ENCODE measurements around the gene LDLRAD4. TPM values are rescaled to one million over a fixed set of nuclear protein-coding genes. Genes with fewer than 3 reads are reported as not detected.

LDLRAD4 gene
- total RNA-seq, 4 donors from 2014 or later = 2.7 to 22.5 (median 10.8) TPM

DNA sequence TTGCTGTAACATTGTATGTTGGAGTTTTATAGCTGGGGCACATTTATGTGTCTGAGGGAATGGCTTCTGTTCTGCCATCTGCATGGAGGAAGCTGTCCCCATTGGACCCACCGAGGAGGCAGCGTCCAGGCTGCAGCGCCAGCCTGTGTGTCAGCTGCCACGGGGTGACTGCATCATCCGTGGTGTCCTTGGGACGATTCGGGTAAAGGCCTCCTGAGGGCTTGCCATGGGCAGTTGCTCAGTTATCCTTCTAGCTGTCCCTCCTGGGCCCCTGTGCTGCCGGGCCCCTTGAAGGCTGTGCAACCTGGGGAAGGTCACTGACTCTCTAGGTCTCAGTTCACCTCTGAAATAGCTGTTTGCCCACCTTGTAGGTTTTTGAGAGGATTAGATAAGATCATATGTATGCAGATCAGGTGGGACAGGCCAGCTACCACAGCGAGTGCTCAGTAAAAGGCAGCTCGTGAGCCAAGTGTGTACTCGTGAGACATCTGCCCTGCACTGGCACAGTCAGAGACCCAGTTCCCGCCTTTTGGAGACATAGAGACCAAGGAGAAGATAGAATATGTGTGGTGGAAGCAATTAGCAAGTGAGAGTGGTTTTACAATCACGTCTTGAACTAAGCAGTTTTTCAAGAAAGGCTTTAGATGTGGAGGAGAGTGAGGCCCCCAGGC is 10.6 kb downstream of the LDLRAD4 start:
- H3K4me3 ChIP-seq (ENCODE audit: low read depth, poor library complexity, severe bottlenecking) = no peak overlapping the region
- WGBS, 2 donors = 73 to 82% methylated on average over 12 to 13 of the region's 13 CpGs
- peak in 1 of 2 donors; percentile 62 for DNase-seq (ENCODE audit: low spot score in 2 of 2)
- intact Hi-C loops (cut with DNase I; ENCODE audit: low total_unique reads) = no loop called here
- TF ChIP-seq POLR2A (IDR thresholded peaks at IDR 0.05) = no peak
- TF ChIP-seq, protein P1, sequence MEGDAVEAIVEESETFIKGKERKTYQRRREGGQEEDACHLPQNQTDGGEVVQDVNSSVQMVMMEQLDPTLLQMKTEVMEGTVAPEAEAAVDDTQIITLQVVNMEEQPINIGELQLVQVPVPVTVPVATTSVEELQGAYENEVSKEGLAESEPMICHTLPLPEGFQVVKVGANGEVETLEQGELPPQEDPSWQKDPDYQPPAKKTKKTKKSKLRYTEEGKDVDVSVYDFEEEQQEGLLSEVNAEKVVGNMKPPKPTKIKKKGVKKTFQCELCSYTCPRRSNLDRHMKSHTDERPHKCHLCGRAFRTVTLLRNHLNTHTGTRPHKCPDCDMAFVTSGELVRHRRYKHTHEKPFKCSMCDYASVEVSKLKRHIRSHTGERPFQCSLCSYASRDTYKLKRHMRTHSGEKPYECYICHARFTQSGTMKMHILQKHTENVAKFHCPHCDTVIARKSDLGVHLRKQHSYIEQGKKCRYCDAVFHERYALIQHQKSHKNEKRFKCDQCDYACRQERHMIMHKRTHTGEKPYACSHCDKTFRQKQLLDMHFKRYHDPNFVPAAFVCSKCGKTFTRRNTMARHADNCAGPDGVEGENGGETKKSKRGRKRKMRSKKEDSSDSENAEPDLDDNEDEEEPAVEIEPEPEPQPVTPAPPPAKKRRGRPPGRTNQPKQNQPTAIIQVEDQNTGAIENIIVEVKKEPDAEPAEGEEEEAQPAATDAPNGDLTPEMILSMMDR (IDR thresholded peaks at IDR 0.05) = no peak

DNA sequence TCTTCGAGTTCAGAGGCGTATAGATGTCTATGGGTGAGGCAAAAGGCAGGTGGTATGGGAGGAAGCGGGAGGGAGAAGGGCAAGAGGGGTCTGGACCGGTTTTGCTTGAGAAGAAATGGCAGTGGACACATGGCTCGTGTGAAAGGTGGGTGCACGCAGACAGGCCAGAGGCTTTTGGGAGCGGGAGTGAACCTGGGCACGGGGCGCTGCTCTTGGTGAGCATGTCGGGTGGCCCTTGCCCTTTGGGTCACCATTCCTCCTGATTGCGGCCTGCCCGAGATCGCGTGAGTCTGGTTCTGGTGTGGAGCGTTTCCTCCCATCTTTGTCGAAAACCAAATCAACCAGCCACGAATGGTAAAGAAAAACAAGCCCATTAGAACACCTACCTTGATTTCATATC is 12.6 kb downstream of the LDLRAD4 start:
- no peak overlapping the region for H3K4me3 ChIP-seq (ENCODE audit: low read depth, poor library complexity, severe bottlenecking)
- peak in 1 of 2 donors; percentile 68 for DNase-seq (ENCODE audit: low spot score in 2 of 2)
- TF ChIP-seq POLR2A (IDR thresholded peaks at IDR 0.05) = no peak
- TF ChIP-seq, protein P1 (IDR thresholded peaks at IDR 0.05) = no peak
- WGBS, 2 donors = 92 to 95% methylated on average over 17 of the region's 17 CpGs
- intact Hi-C loops (cut with DNase I; ENCODE audit: low total_unique reads) = no loop called here

DNA sequence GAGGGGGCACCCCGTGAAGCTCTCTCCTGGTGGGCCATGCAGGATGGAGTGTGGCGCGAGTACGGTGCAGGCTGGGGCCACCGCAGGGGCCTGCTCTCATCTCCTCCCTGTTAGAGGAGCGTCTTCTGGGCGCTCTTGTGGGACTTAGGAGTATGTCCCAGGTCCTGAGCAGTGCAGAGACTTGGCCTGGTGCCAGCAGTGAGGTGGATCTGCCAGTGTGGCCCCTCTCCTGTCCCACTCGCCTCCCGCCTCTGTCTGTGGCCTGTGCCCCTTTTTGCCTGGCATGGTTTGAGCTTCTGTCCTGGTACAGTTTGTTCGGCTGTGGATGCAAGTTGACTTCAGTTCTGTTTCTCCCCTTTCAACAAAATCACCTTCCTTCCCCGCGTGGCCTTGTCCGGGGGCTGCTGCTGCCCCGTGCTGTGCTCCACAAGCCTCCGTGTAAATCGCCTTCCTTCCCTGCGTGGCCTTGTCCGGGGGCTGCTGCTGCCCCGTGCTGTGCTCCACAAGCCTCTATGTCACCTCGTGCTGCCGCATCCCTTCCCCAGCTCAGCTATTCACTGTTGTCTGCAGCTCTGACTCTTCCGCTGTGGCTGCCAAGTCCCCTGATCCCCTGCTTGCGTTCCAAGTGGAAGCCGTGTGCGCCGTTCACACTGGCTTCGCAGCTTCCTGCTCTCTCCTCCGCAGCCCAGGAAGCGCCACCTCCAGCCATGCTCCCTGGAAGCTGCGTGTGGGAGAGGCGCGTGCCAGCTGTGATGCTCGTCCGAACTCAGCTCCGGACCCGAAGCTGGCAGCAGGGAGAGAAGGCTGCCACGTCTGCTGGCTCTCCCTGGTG is 13.7 kb downstream of the LDLRAD4 start:
- no peak overlapping the region for H3K4me3 ChIP-seq (ENCODE audit: low read depth, poor library complexity, severe bottlenecking)
- DNase-seq (ENCODE audit: low spot score in 2 of 2) = peak; percentile 34 to 87
- intact Hi-C loops (cut with DNase I; ENCODE audit: low total_unique reads) = no loop called here
- WGBS, 2 donors = 79% methylated on average over 37 of the region's 37 CpGs
- no peak for TF ChIP-seq POLR2A (IDR thresholded peaks at IDR 0.05)
- TF ChIP-seq, protein P1 (IDR thresholded peaks at IDR 0.05) = no peak

DNA sequence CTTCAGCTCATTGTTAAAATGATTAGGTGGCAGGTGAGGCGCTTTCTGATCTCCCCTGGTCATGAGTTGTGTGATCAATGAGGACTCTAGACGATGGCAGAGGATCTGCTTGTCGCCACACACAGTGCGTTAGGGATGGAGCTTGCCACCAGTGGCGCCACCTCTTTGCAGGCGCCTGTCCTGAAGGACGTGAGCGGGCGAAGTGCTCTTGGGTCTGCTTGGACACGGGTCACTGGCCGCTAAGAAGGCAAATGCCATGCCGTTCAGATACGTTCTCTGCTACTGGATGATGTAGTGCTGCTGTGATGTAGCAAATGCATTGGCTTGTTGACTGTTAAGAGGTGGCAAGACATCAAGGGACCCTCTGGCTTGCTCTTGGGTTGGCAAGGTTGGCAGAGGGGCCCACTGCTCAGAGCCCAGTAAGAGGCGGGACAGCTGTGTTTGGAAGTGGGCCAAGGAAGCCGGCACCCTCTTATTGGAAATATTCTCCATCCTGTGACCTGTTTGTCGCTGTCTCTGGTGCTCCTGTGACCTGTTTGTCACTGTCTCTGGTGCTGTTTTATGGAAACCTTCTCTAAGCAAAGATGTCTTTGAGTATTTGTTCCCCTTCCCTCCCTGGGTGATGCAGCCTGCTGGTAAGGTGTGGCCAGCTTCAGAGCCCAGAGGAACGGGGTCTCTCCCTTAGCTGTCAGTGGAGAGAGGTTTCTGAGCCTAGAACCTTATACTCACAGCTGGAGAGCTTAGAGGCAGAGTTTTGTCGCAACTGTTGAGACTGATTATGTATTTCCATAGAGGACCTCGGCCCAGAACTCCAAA is 14.6 kb downstream of the LDLRAD4 start:
- 89 to 90% methylated on average over 19 of the region's 19 CpGs for WGBS, 2 donors
- H3K4me3 ChIP-seq (ENCODE audit: low read depth, poor library complexity, severe bottlenecking) = no peak overlapping the region
- TF ChIP-seq POLR2A (IDR thresholded peaks at IDR 0.05) = no peak
- TF ChIP-seq, protein P1 (IDR thresholded peaks at IDR 0.05) = no peak
- intact Hi-C loops (cut with DNase I; ENCODE audit: low total_unique reads) = no loop called here
- DNase-seq (ENCODE audit: low spot score in 2 of 2) = peak in 1 of 2 donors; percentile 79

DNA sequence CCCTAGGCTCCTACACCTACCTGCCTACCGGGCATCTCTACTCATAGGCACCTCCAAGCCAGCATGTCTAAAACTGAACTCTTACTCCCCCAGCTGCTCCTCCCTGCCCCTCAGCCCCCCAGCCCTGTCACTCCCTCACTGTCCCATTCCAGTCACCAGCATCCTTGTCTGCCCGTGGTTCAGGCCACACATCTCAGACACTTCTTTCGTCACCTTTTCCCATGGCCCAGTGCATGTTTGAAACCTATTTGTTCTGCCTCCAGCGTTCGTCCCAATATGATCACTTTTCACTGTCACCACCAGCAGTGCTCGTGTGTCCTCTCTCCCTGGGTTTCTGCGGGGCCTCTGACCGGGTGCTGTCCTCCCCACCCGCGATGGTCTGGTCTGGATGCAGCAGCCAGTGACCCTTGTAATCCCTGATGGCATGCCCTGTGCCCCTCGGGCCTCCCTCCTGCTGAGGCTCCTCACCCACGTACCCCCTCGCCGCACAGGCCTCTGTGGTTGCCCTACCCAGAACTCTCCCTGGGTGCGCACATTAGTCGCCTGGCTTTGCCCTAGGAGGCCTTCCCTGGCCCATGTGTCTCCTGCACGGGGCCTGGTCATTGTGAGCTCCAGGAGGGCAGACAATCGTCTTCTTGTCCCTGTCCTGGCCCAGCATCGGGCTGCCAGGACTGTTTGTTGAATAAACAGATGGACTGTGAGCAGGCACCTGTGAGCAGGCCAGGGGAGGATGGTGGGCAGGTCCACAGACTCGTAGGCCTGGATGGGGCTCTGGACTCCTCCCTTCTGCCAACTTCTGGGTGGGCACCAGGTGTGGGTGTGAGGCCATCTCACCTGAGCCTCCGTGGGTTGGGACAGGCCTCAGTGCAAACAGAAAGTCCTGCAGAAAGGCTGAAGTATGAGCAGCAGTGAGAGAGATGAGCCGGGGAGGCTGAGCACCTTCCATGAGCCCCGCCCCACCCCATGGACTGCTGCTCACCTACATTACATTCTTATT is 15.5 kb downstream of the LDLRAD4 start:
- intact Hi-C loops (cut with DNase I; ENCODE audit: low total_unique reads) = no loop called here
- H3K4me3 ChIP-seq (ENCODE audit: low read depth, poor library complexity, severe bottlenecking) = no peak overlapping the region
- TF ChIP-seq, protein P1 (IDR thresholded peaks at IDR 0.05) = no peak
- TF ChIP-seq POLR2A (IDR thresholded peaks at IDR 0.05) = no peak
- DNase-seq (ENCODE audit: low spot score in 2 of 2) = peak in 1 of 2 donors; percentile 81
- WGBS, 2 donors = 93 to 94% methylated on average over 23 of the region's 23 CpGs

Data from lower leg skin (tissue), 4 donors.